Activated CD4-positive, alpha-beta T cell treated with anti-CD3 and anti-CD28 coated beads, Interleukin-2, Interleukin-4, amounts not matched to agents 100 ng/mL and 50 ng/mL, durations not matched to agents 16 hours and 8 hours (primary cell): ENCODE measurements around the gene SSNA1.

ENCODE experiments used
- DNase-seq: peaks from one replicate; pipeline ENCODE4 v3.0.0-alpha.2; 2020; ENCODE audit warnings: low spot score

SSNA1 gene

GRCh38 chr9:137184881-137185660 is 3.4 kb upstream of the SSNA1 start:
- no peak for DNase-seq

GRCh38 chr9:137185921-137186320 is 2.6 kb upstream of the SSNA1 start:
- DNase-seq = no peak

GRCh38 chr9:137186385-137186784 is 2.1 kb upstream of the SSNA1 start:
- DNase-seq = no peak

GRCh38 chr9:137187386-137187785 is 1.1 kb upstream of the SSNA1 start:
- DNase-seq = no peak

DNA sequence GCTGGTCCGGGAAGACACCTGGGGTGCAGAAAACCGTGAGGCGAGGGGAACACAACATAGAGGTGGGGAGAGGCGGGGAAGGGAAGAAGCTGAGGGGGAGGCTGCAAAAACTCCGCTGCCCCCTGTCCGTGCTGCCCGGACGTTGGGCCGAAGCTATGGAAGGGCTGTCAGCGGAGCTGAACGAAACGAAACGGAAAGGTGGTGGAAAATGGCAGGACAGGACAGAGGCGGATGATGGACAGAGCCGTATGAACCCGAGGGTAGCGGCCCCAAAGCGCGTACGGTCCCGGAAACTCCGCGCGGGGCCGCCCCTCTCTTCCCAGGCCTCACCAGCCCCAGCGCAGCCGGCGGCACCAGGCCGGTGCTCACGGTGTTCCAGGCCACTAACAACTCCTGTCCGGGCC is 388 bp upstream of the SSNA1 start:
- no peak for DNase-seq

GRCh38 chr9:137189297-137190295 is 1.1 kb downstream of the SSNA1 start:
- no peak for DNase-seq

- no peak for DNase-seq
These were observed 1.9 kb downstream of the SSNA1 start for GRCh38 chr9:137190315-137190856.

- no peak for DNase-seq
These were observed 2.8 kb downstream of the SSNA1 start for GRCh38 chr9:137191245-137191644.

GRCh38 chr9:137191691-137192447 is 3.4 kb downstream of the SSNA1 start:
- DNase-seq = no peak

DNA sequence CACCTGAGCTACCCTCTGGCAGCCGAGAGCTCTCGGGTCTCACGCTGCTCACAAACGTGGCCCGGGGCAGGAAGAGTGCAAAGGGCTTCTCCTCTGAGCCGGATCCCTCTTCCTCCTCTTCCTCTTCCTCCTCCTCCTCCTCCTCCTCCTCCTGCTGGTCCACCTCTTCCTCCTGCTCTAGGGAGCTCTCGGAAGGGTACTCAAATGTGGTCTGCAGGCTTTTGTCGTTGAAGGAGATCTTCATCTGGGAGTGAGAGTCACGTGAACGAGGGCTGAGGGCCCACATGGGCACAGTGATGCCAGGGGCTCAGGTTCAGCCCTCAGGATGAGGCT is 3.9 kb downstream of the SSNA1 start:
- DNase-seq = no peak

DNA sequence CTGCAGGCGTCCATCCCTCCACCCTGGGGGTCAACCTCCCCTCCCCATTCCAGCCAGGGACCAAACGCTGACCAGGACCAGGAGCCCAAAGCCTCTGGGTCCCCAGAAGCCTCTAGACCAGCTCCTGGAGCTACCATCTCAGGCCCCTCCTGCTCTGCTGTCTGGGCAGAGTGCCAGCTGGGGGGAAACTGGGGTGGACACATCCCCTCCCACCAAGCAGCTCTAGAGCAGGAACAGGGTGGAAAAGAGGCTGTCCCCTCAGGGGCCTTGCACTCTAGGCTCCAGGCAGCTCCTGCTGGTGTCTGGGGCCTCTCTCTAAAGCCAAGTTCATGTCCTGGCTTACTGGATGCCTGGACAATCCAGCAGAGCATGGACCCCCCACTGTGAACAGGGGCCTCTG is 4.4 kb downstream of the SSNA1 start:
- DNase-seq = no peak

- DNase-seq = no peak
These were observed 5.3 kb downstream of the SSNA1 start for GRCh38 chr9:137193771-137194170.

DNA sequence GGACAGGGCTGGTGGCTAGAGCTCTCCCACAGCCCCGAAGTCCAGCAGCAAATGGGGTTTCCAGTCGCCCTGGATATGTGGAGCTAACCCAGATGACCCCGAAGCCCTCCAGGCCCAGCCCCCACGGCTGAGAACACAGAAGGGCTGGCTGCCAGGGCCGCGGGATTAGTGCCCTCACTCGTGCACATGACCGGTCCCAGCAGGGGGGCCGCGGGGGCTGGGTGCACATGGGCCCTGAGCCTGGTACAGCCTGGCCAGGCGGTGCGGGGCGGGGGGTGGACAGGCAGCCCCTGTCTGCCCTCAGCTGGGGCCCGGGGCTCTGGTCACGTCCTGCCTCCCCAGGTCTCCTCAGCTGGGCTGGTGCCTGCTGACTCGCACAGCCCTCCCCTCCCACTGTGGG is 5.9 kb downstream of the SSNA1 start:
- DNase-seq = no peak

GRCh38 chr9:137194909-137195308 is 6.4 kb downstream of the SSNA1 start:
- DNase-seq = no peak

DNA sequence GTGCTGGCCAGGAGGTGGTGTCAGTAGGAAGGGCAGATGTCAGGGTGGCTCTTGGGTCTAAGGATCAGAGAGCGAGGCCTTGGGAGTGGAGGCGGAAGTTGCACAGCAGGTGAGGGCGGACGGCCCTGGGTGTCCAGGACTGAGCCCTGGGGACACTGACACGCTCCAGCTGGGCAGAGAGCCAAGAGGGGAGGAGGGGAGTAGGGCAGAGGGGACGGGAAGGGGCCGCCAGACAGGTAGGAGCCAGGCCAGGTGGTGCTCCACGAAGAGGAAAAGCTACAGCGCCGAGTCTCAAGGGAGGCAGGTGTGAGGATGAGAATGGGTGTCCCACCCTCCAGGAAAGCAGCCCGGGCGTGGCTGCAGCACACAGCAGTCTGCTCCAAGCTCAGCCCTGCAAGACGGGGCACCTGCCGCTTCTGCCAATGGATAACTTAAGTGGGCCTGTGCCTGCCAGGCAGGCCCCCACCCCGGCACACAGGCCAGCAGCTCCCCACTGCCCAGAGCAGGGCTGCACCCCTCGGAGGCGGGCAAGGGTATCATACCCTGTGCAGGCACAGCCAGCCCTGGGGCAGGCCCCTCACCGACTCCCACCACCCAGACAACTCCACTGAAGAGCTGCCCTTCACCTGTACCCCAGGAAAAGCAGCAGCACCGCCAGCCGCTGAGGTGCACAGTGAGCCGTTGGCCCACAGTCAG is 7.2 kb downstream of the SSNA1 start:
- DNase-seq = no peak

GRCh38 chr9:137198051-137198901 is 9.8 kb downstream of the SSNA1 start:
- no peak for DNase-seq

GRCh38 chr9:137198902-137199283 is 10.4 kb downstream of the SSNA1 start:
- no peak for DNase-seq

DNA sequence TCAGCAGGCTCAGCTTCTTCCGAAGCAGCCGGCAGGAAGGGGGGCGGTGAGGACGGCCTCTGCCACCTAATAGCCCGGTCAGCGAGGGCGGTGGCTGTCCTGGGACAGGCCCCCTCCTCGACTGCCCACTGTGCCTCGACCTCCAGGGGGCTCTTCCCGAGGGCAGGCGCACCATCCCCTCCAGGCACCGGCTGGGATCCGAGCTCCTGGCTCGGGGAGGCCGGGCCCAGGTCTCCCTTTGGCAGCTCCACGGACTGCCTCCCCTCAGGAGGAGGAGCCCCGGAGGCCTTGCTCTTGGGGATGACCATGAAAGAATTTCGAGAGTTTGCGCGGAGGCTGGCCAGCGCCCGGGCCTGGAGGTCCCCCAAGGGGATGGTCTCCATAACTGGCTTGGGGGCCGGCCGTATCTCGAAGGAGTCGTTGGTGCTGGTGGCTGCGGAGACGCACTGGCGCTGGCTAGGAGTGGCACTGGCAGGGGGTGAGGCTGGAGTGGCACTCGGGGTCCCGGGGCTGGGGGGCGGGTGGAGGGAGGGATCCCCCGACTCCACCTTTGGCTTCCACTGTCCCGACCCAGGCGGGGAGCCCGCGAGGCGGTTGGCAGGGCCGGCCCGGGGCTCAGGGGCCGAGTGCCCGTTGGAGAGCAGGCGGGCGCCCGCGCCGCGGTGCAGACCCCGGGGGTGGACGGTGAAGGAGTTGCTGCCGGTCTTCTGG is 11.1 kb downstream of the SSNA1 start:
- no peak for DNase-seq

GRCh38 chr9:137200311-137201204 is 12.1 kb downstream of the SSNA1 start, which contains the start of gene TPRN:
TSS of gene TPRN (minus strand) at chr9:137200741. CDS start at chr9:137200711, 30 bp downstream.
- peak; percentile 99 for DNase-seq
